Gastroesophageal sphincter (tissue), 3 donors: Measurements from ENCODE around the gene PADI2.

ENCODE experiments used
- CTCF ChIP-seq, 4 experiments: fragments of 200-600 bp in 2 of 4; fragments of 450-650 bp in 2 of 4; sonication (generic) in 1 of 4; IDR thresholded peaks; one replicate each; pipeline ENCODE4 v1.5.1; 2017 to 2019; ENCODE audit warnings: antibody characterized with exemption in 4 of 4, mild to moderate bottlenecking in 2 of 4, moderate library complexity in 2 of 4
- EP300 ChIP-seq: sonication (generic); formaldehyde crosslinking; IDR thresholded peaks from one replicate; pipeline ENCODE4 v1.6.1; 2017; ENCODE audit warnings: antibody characterized with exemption, mild to moderate bottlenecking
- POLR2A ChIP-seq, 2 donors: fragments of 450-650 bp; IDR thresholded peaks; one replicate each; pipeline ENCODE4 v1.6.1; 2017; ENCODE audit warnings: antibody characterized with exemption in 2 of 2, mild to moderate bottlenecking in 2 of 2, moderate library complexity in 1 of 2
- POLR2AphosphoS5 ChIP-seq: sonication (generic); formaldehyde crosslinking; IDR thresholded peaks from one replicate; pipeline ENCODE4 v1.6.1; 2017; ENCODE audit warnings: antibody characterized with exemption

DNA sequence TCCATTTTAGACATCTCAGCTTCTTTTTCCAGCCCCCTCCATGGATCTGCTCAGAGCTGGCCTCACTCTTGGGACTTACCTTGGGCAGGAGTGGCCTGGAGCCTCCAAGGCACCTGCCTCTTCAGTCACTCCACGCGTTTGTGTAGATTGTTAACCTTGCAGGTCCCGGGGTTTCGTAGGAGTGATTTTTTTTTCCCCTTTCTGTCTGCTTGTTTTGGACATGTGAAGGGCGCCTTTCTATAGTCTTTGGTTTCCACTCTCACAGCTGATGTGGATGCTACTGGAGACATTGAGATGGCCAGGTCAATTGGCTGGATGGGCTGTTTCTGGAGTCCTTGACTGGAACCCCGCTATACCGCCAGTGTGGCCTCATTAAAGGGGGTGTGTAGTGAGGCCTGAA is 63.5 kb downstream of the PADI2 start:
- TF ChIP-seq POLR2A (IDR thresholded peaks at IDR 0.05) (no peak), CTCF (IDR thresholded peaks at IDR 0.05) (no peak), POLR2AphosphoS5 (no peak), EP300 (no peak)
